Endothelial cell of umbilical vein (primary cell): ENCODE measurements around the gene STK39. TPM values are rescaled to one million over a fixed set of nuclear protein-coding genes. Genes with fewer than 3 reads are reported as not detected.

Source experiments
- BruUV-seq: library from RNA; stranded (reverse); fragments of 400-500 nt; replicated peaks from 2 replicates; lab custom pipeline; 2021; lab: Mats Ljungman, UMichigan
- CTCF ChIA-PET: fragments of 300-600, 350-600 bp; sonication (Branson Sonifier 250); formaldehyde crosslinking; loops from one replicate; lab custom pipeline; 2021; ENCODE audit warnings: antibody characterized with exemption, inconsistent platforms; lab: Charles Lee
- POLR2A ChIA-PET: fragments of 300-600, 350-600 bp; sonication (Branson Sonifier 250); formaldehyde crosslinking; loops from one replicate; lab custom pipeline; 2021; ENCODE audit warnings: antibody characterized with exemption, inconsistent platforms; lab: Charles Lee
- DNase-seq: peaks from one replicate; pipeline ENCODE4 v3.0.0-alpha.2; 2011; ENCODE audit warnings: low read depth, low spot score
- FAIRE-seq: peaks from 2 replicates; lab custom pipeline; 2011; peaks lifted over from hg19 to GRCh38; lab: Jason Lieb, UNC
- H2AFZ ChIP-seq: 2 replicates; pipeline ENCODE4 v1.6.0; 2012; ENCODE audit warnings: low read depth, low read length, control low read depth, inconsistent platforms
- H3K27ac ChIP-seq: 2 replicates; pipeline ENCODE4 v1.5.1; 2011; ENCODE audit warnings: low read depth, mild to moderate bottlenecking, control low read depth, low read length, moderate library complexity; ENCODE audit not compliant: insufficient read depth
- H3K27me3 ChIP-seq, 2 experiments: 2 replicates each; pipeline versions ENCODE4 v1.6.0 to v1.6.1; 2011; ENCODE audit warnings: low read length in 2 of 2, mixed read lengths in 1 of 2; ENCODE audit not compliant: control insufficient read depth in 2 of 2, insufficient read depth in 2 of 2
- H3K36me3 ChIP-seq, 2 experiments: 2 replicates in 1 of 2; 3 replicates in 1 of 2; pipeline ENCODE4 v1.5.1; 2011; ENCODE audit warnings: low read length in 2 of 2, mild to moderate bottlenecking in 1 of 2, moderate library complexity in 1 of 2; ENCODE audit not compliant: control insufficient read depth in 2 of 2, insufficient read depth in 2 of 2; ENCODE audit errors: extremely low read depth in 1 of 2
- H3K4me1 ChIP-seq: 3 replicates; pipeline ENCODE4 v1.5.1; 2011; ENCODE audit warnings: mild to moderate bottlenecking, low read length; ENCODE audit not compliant: control insufficient read depth, insufficient read depth; ENCODE audit errors: extremely low read depth
- H3K4me2 ChIP-seq: 2 replicates; pipeline ENCODE4 v1.6.1; 2011; ENCODE audit warnings: low read length, control low read depth, mixed read lengths; ENCODE audit not compliant: insufficient read depth
- H3K4me3 ChIP-seq, 3 experiments: fragments of 200-600 bp in 1 of 3; sonication (generic), shearing (Covaris generic) in 1 of 3; replicated peaks in 1 of 3; 2 replicates each; pipeline ENCODE4 v1.5.1; 2011 to 2016; ENCODE audit warnings: control low read depth in 3 of 3, low read length in 3 of 3, mild to moderate bottlenecking in 2 of 3, inconsistent platforms in 1 of 3, low read depth in 1 of 3, moderate library complexity in 1 of 3; ENCODE audit not compliant: insufficient read depth in 1 of 3
- H3K79me2 ChIP-seq: 2 replicates; pipeline ENCODE4 v1.6.0; 2012; ENCODE audit warnings: low read length, inconsistent platforms; ENCODE audit not compliant: control insufficient read depth, insufficient read depth
- H3K9ac ChIP-seq: replicated peaks from 2 replicates; pipeline ENCODE3; 2011; ENCODE audit warnings: low read length, control low read depth; ENCODE audit not compliant: insufficient read depth; ENCODE audit errors: extremely low read depth
- H3K9me1 ChIP-seq: replicated peaks from 3 replicates; pipeline ENCODE4 v1.6.0; 2011; ENCODE audit warnings: mild to moderate bottlenecking, low read length; ENCODE audit not compliant: control insufficient read depth, insufficient read depth; ENCODE audit errors: extremely low read depth
- H3K9me3 ChIP-seq: replicated peaks from 2 replicates; pipeline ENCODE4 v1.5.1; 2012; ENCODE audit warnings: low read length, inconsistent platforms; ENCODE audit not compliant: control insufficient read depth, insufficient read depth
- H4K20me1 ChIP-seq: replicated peaks from 2 replicates; pipeline ENCODE3; 2011; ENCODE audit warnings: mild to moderate bottlenecking, low read length; ENCODE audit not compliant: control insufficient read depth, insufficient read depth; ENCODE audit errors: extremely low read depth
- CTCF ChIP-seq, 2 donors: IDR thresholded peaks; 1 replicate in 1 of 2; 2 replicates in 1 of 2; pipeline ENCODE4 v1.5.1; 2011; ENCODE audit warnings: low read length in 2 of 2, mild to moderate bottlenecking in 2 of 2, moderate library complexity in 2 of 2, control low read depth in 1 of 2, inconsistent platforms in 1 of 2, low read depth in 1 of 2; ENCODE audit not compliant: insufficient read depth in 1 of 2; ENCODE audit errors: extremely low read depth in 1 of 2
- EZH2 ChIP-seq: IDR thresholded peaks from 2 replicates; pipeline ENCODE4 v1.6.1; 2012; ENCODE audit warnings: borderline replicate concordance, low read depth, mild to moderate bottlenecking, moderate library complexity, low read length, inconsistent platforms; ENCODE audit not compliant: severe bottlenecking
- FOS ChIP-seq: IDR thresholded peaks from 2 replicates; pipeline ENCODE4 v1.6.1; 2011; ENCODE audit warnings: mild to moderate bottlenecking, low read length, moderate library complexity, borderline replicate concordance; ENCODE audit not compliant: insufficient read depth
- GATA2 ChIP-seq: IDR thresholded peaks from 2 replicates; pipeline ENCODE4 v1.7.0; 2011; ENCODE audit warnings: low read depth, mild to moderate bottlenecking, moderate library complexity, mixed read lengths, low read length; ENCODE audit not compliant: insufficient read length, insufficient read depth
- JUN ChIP-seq: IDR thresholded peaks from 2 replicates; pipeline ENCODE4 v1.6.1; 2011; ENCODE audit warnings: borderline replicate concordance, low read depth; ENCODE audit not compliant: insufficient read length, insufficient read depth
- MAX ChIP-seq: IDR thresholded peaks from 2 replicates; pipeline ENCODE4 v1.6.1; 2011; ENCODE audit not compliant: insufficient read depth, insufficient read length
- MYC ChIP-seq: IDR thresholded peaks from one replicate; pipeline ENCODE4 v1.6.1; 2011; ENCODE audit warnings: mild to moderate bottlenecking, low read depth, low read length
- POLR2A ChIP-seq: IDR thresholded peaks from 2 replicates; pipeline ENCODE4 v1.6.1; 2012; ENCODE audit warnings: low read depth, mild to moderate bottlenecking, control low read depth, low read length
- POLR2AphosphoS5 ChIP-seq: IDR thresholded peaks from 2 replicates; pipeline ENCODE4 v1.6.1; 2012; ENCODE audit warnings: low read depth, mild to moderate bottlenecking, control low read depth, low read length, moderate library complexity; ENCODE audit not compliant: insufficient read depth
- dilution Hi-C: fragments of 300-500 bp; cut with MboI; formaldehyde crosslinking; loops from one replicate; pipeline ENCODE4 v1.15.0; 2019; ENCODE audit warnings: low sequenced_read_pairs; ENCODE audit not compliant: extremely low pct_ligation_motif_present
- intact Hi-C: fragments of 100-400 bp; cut with micrococcal nuclease; formaldehyde crosslinking; loops from one replicate; pipeline ENCODE4 v1.10.0; 2022
- polyA plus RNA-seq, 4 experiments: library from polyadenylated mRNA; depleted of rRNA in 3 of 4; stranded (reverse) in 3 of 4; unstranded in 1 of 4; fragments of >200 nt; gene quantifications; 2 replicates each; pipeline versions ENCODE4 v1.2.1 to v1.2.3, GENCODE V29; 2011 to 2012; ENCODE audit warnings: missing spikeins in 1 of 4
- total RNA-seq: library from RNA; stranded (reverse); gene quantifications from 2 replicates; pipeline ENCODE4 v1.2.3, GENCODE V29; 2021

The STK39 gene
- total and polyA plus RNA-seq, 2 donors (not counting 3 experiments of a cell fraction or from before 2014, with no cell fraction given): 4.6 to 13.1 TPM

GRCh38 chr2:167963899-167964649 lies 283.3 kb downstream of the STK39 start:
- H3K27ac ChIP-seq: no peak overlapping the region
- DNase-seq (no peak), FAIRE-seq (no peak)
- H3K79me2 ChIP-seq: no peaks in the 10 kb centered on the region
- no peaks in the 10 kb centered on the region for H3K9me3 ChIP-seq
- H3K36me3 ChIP-seq: no peaks in the 10 kb centered on the region
- no peaks in the 10 kb centered on the region for H3K4me1 ChIP-seq
- CTCF ChIA-PET: interaction anchor here (0.9 to 1.4 kb wide), 3 partner anchors 149 to 156 kb away, joined by 3 to 13 read pairs (median 4); no protein-coding TSS in a partner anchor
- H3K4me3 ChIP-seq: no peak overlapping the region
- intact Hi-C loops: no loop called here
- TF ChIP-seq JUN (no peak), FOS (no peak), GATA2 (no peak), POLR2A (no peak), EZH2 (no peak), MYC (no peak), POLR2AphosphoS5 (no peak), CTCF (IDR thresholded peaks at IDR 0.05; ENCODE audit: extremely low read depth in 1 of 2, insufficient read depth in 1 of 2, low read depth in 1 of 2, low read length in 2 of 2) (no peak), MAX (no peak)
- no peak overlapping the region for H2AFZ ChIP-seq
- H3K4me2 ChIP-seq: no peak overlapping the region
- no TSS peak for BruUV-seq
- no peaks in the 10 kb centered on the region for H3K9me1 ChIP-seq
- H3K9ac ChIP-seq: no peak overlapping the region
- H3K27me3 ChIP-seq: no peaks in the 10 kb centered on the region
- dilution Hi-C loops: no loop called here
- POLR2A ChIA-PET: no interaction called here
- no peaks in the 10 kb centered on the region for H4K20me1 ChIP-seq
